ENCODE measurements around the gene MARCHF4. TPM values are rescaled to one million over a fixed set of nuclear protein-coding genes. Genes with fewer than 3 reads are reported as not detected.

The MARCHF4 gene
- total RNA-seq, 2 donors from 2014 or later = 0.51 to 0.86 TPM

DNA sequence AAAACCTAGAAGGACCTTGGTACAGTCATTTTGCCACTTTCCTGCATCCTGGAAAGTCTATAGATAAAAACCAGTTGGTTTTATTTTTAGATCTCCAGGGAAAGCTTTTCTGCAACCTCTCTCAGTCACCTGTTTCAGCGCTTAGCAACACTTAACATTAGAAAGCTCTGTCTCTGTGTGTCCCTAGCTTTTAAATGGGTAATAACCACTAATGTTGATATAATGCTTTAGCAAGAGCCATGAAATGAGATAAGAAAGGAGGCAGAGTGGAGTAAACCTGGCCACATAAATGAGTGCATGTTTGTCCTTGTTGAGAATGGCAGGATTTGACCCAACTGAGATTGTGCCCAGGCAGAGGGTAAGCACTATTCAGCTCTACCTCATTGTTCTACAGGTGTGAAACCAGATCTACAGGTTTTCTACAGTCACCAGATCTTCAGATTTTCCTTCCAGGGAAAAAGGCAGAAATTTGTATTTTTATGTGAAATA is 44.8 kb downstream of the MARCHF4 start:
- H3K9ac ChIP-seq (ENCODE audit: extremely low read depth, low read length, poor library complexity, severe bottlenecking) = no peak overlapping the region
- peak; percentile 17 for DNase-seq
- Mint-ChIP-seq H3K4me3 (no peak overlapping the region), H3K27me3 (ENCODE audit: insufficient read depth) (peaks cover 1% of the 10 kb centered on the region), H3K4me1 (no peaks in the 10 kb centered on the region), H3K9me3 (peaks cover 20% of the 10 kb centered on the region), H3K36me3 (ENCODE audit: low read depth) (peaks cover 11% of the 10 kb centered on the region), H3K27ac (no peak overlapping the region)
- no peaks in the 10 kb centered on the region for H3K27me3 ChIP-seq (ENCODE audit: control insufficient read depth, insufficient read depth, low read length, poor library complexity, severe bottlenecking)
- H3K9me3 ChIP-seq (ENCODE audit: control insufficient read depth, low read length) = peaks cover 15% of the 10 kb centered on the region
- H3K4me3 ChIP-seq (ENCODE audit: low read length) = no peak overlapping the region
- no peak overlapping the region for H3K27ac ChIP-seq (ENCODE audit: low read depth, low read length)
- H3K4me1 ChIP-seq (ENCODE audit: control insufficient read depth, insufficient read depth, low read length) = no peaks in the 10 kb centered on the region
- H3K36me3 ChIP-seq (ENCODE audit: control insufficient read depth, insufficient read depth, low read length) = peaks cover 8% of the 10 kb centered on the region
- 100% methylated on average over 1 of the region's 1 CpG for WGBS, 2 experiments (ENCODE audit: insufficient coverage in 1 of 2, insufficient read length in 1 of 2)
- TF ChIP-seq, protein P1, sequence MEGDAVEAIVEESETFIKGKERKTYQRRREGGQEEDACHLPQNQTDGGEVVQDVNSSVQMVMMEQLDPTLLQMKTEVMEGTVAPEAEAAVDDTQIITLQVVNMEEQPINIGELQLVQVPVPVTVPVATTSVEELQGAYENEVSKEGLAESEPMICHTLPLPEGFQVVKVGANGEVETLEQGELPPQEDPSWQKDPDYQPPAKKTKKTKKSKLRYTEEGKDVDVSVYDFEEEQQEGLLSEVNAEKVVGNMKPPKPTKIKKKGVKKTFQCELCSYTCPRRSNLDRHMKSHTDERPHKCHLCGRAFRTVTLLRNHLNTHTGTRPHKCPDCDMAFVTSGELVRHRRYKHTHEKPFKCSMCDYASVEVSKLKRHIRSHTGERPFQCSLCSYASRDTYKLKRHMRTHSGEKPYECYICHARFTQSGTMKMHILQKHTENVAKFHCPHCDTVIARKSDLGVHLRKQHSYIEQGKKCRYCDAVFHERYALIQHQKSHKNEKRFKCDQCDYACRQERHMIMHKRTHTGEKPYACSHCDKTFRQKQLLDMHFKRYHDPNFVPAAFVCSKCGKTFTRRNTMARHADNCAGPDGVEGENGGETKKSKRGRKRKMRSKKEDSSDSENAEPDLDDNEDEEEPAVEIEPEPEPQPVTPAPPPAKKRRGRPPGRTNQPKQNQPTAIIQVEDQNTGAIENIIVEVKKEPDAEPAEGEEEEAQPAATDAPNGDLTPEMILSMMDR (conservative IDR thresholded peaks at IDR 0.05) = no peak

Other genes starting within 250 kb of the MARCHF4 start
- gene SMARCAL1, start 40.0 kb upstream of the MARCHF4 start, total RNA-seq = 10 to 100 TPM; 29.1 to 35.1 TPM
- 1,000 to 10,000 TPM; 2,589 to 2,765 TPM for gene RPL37A, start 126.4 kb upstream of the MARCHF4 start, total RNA-seq

Measured in endodermal cell (in vitro differentiated cells).